Measurements from ENCODE around the gene INPP5E. TPM values are rescaled to one million over a fixed set of nuclear protein-coding genes. Genes with fewer than 3 reads are reported as not detected.

Gene INPP5E
- polyA plus RNA-seq, 2 of the 4 experiments (the other 2 are of a cell fraction) = 5.2 to 11.2 TPM

GRCh38 chr9:136467766-136468165 is 28.1 kb upstream of the INPP5E start:
- H3K9me3 ChIP-seq = no peaks in the 10 kb centered on the region
- FAIRE-seq (no peak), ATAC-seq (no peak), DNase-seq (ENCODE audit: low read depth in 1 of 2, low spot score in 1 of 2) (no peak)
- H3K4me1 ChIP-seq = no peaks in the 10 kb centered on the region
- 86% methylated on average over 15 of the region's 15 CpGs for WGBS (ENCODE audit: missing lambda C conversion rate)
- no peak overlapping the region for H3K4me2 ChIP-seq
- ChIA-PET POLR2A (no interaction called here), CTCF (no interaction called here)
- no peak overlapping the region for H3K4me3 ChIP-seq
- TF ChIP-seq BHLHE40 (IDR thresholded peaks at IDR 0.05; ENCODE audit: low read depth, low read length) = no peak
- no peak for TF ChIP-seq PBX3 (IDR thresholded peaks at IDR 0.05)
- no peak for TF ChIP-seq RFX5 (IDR thresholded peaks at IDR 0.05)
- TF ChIP-seq ATOH8 (CRISPR knock-in tag; IDR thresholded peaks at IDR 0.05; ENCODE audit: low read depth) = no peak
- no peak for TF ChIP-seq RARB (CRISPR knock-in tag; IDR thresholded peaks at IDR 0.05)
- TF ChIP-seq FOSB (CRISPR knock-in tag; IDR thresholded peaks at IDR 0.05) = no peak
- TF ChIP-seq ELK1 (IDR thresholded peaks at IDR 0.05; ENCODE audit: low read depth, low read length) = no peak
- no peak for TF ChIP-seq NPAS2 (CRISPR knock-in tag; IDR thresholded peaks at IDR 0.05; ENCODE audit: borderline replicate concordance)
- no peak for TF ChIP-seq JUNB (IDR thresholded peaks at IDR 0.05)
- no peak for TF ChIP-seq SMC3 (IDR thresholded peaks at IDR 0.05)
- TF ChIP-seq REST (IDR thresholded peaks at IDR 0.05) = no peak
- no peak for TF ChIP-seq HOXA7 (CRISPR knock-in tag; IDR thresholded peaks at IDR 0.05)
- no peak for TF ChIP-seq HES2 (IDR thresholded peaks at IDR 0.05)
- H3K27ac ChIP-seq = no peak overlapping the region

- ChIA-PET POLR2A (no interaction called here), CTCF (interaction anchor here (0.6 to 1.4 kb wide), 5 partner anchors 10 to 127 kb away, joined by 3 to 4 read pairs (median 3); partner anchors contain the start of gene DNLZ)
- Histone ChIP-seq H3K4me1 (no peaks in the 10 kb centered on the region), H3K9me3 (no peaks in the 10 kb centered on the region), H3K4me2 (no peak overlapping the region), H3K4me3 (no peak overlapping the region), H3K27ac (no peak overlapping the region)
- FAIRE-seq = no peak
- no peak for DNase-seq (ENCODE audit: low read depth in 1 of 2, low spot score in 1 of 2)
- ATAC-seq = no peak
- WGBS (ENCODE audit: missing lambda C conversion rate) = 94% methylated on average over 26 of the region's 30 CpGs
- TF ChIP-seq ZSCAN20 (CRISPR knock-in tag; IDR thresholded peaks at IDR 0.05) (no peak), EP300 (IDR thresholded peaks at IDR 0.05) (no peak), BHLHE40 (IDR thresholded peaks at IDR 0.05; ENCODE audit: low read depth, low read length) (no peak), RFX5 (IDR thresholded peaks at IDR 0.05) (no peak), HOXA7 (CRISPR knock-in tag; IDR thresholded peaks at IDR 0.05) (no peak), MAX (IDR thresholded peaks at IDR 0.05) (no peak), RCOR1 (IDR thresholded peaks at IDR 0.05; ENCODE audit: low read depth, low read length) (no peak), HEYL (CRISPR knock-in tag; IDR thresholded peaks at IDR 0.05) (no peak), ESRRA (IDR thresholded peaks at IDR 0.05; ENCODE audit: borderline replicate concordance, low read length) (no peak), ZFP36 (IDR thresholded peaks at IDR 0.05; ENCODE audit: borderline replicate concordance, partially characterized antibody) (no peak), EHF (CRISPR knock-in tag; IDR thresholded peaks at IDR 0.05) (no peak), JUNB (IDR thresholded peaks at IDR 0.05) (no peak), CBX8 (IDR thresholded peaks at IDR 0.05) (no peak), PBX3 (IDR thresholded peaks at IDR 0.05) (no peak), EHMT2 (IDR thresholded peaks at IDR 0.05; ENCODE audit: low read depth) (no peak), CHD4 (IDR thresholded peaks at IDR 0.05; ENCODE audit: borderline replicate concordance) (no peak), POLR2AphosphoS2 (conservative IDR thresholded peaks at IDR 0.05; ENCODE audit: low read length) (no peak)
Observed at GRCh38 chr9:136466155-136466541, 26.5 kb upstream of the INPP5E start.
